Fibroblast of pulmonary artery (primary cell): ENCODE data around the gene SEZ6L.

Source experiments
- DNase-seq: peaks from one replicate; pipeline ENCODE4 v3.0.0-alpha.2; 2010; ENCODE audit warnings: low read depth
- H3K4me3 ChIP-seq: replicated peaks from 2 replicates; pipeline ENCODE4 v1.5.1; 2011; ENCODE audit warnings: low read depth, mild to moderate bottlenecking, control low read depth, low read length, moderate library complexity
- CTCF ChIP-seq: IDR thresholded peaks from 2 replicates; pipeline ENCODE4 v1.5.1; 2011; ENCODE audit warnings: mild to moderate bottlenecking, control low read depth, low read length, inconsistent platforms; ENCODE audit errors: missing control alignments

Gene SEZ6L

GRCh38 chr22:26314171-26314570 is 144.9 kb downstream of the SEZ6L start:
- H3K4me3 ChIP-seq, result no peak overlapping the region
- no peak for TF ChIP-seq CTCF
- DNase-seq, result no peak

GRCh38 chr22:26314656-26315055 is 145.4 kb downstream of the SEZ6L start:
- H3K4me3 ChIP-seq, result no peak overlapping the region
- no peak for DNase-seq
- TF ChIP-seq CTCF, result no peak

GRCh38 chr22:26316732-26317285 is 147.5 kb downstream of the SEZ6L start:
- no peak overlapping the region for H3K4me3 ChIP-seq
- TF ChIP-seq CTCF, result no peak

GRCh38 chr22:26318975-26319374 is 149.7 kb downstream of the SEZ6L start:
- peak; percentile 27 for TF ChIP-seq CTCF
- H3K4me3 ChIP-seq, result no peak overlapping the region
- DNase-seq, result peak; percentile 19

More at GRCh38 chr22:26316732-26317285, 147.5 kb downstream of the SEZ6L start:
- DNase-seq, result no peak

- H3K4me3 ChIP-seq, result no peak overlapping the region
- no peak for DNase-seq
- no peak for TF ChIP-seq CTCF
These were observed 151.2 kb downstream of the SEZ6L start for GRCh38 chr22:26320447-26320846.

GRCh38 chr22:26321469-26321913 is 152.2 kb downstream of the SEZ6L start:
- no peak overlapping the region for H3K4me3 ChIP-seq
- peak; percentile 6 for DNase-seq

More at GRCh38 chr22:26321469-26321913, 152.2 kb downstream of the SEZ6L start:
- no peak for TF ChIP-seq CTCF
